GM18870 (cell line): ENCODE measurements around the gene CCDC146.

ENCODE experiments used
- ATAC-seq: cut with Tn5 transposase; IDR thresholded peaks from one replicate; pipeline ENCODE4 v1.9.1; 2021; ENCODE audit warnings: moderate library complexity; ENCODE audit not compliant: unreplicated experiment

Gene CCDC146

DNA sequence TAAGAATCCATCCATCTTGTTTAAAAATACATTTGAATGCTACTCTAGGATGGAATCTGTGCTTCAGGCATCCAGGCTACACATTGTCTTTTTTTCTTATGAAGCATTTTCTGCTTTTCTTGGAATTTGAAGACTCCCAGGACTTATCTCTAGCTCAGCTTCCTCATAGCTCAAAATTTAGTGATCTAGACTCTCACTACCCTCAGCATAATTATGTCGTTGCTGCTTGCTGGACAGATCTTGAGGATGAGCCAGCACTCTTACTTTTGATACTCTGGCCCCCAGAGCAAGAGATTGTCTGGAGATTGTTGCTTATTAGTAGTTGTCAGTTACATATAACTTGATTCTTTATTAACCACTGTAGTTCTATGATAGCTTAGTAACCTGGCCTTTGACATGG is 160.5 kb downstream of the CCDC146 start:
- ATAC-seq, result no peak

DNA sequence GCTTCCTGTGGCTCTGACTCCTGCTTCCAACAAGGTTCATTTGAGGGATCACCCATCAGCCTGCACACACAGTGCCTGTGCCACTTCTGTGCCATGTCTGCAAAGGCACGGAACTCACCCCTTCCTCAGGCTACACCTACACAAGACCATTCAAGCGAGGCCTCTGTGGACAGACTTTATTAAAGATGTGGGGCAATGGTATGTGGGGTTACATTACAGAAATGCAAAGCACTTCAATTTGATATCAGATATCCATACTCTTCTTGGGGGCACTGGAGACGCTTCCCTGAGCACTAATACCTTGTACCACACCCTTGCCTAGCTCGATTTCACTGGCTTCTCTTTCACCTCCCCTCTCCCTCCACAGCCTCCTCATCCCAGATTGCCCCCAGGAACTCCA is 161.6 kb downstream of the CCDC146 start:
- ATAC-seq, result no peak

DNA sequence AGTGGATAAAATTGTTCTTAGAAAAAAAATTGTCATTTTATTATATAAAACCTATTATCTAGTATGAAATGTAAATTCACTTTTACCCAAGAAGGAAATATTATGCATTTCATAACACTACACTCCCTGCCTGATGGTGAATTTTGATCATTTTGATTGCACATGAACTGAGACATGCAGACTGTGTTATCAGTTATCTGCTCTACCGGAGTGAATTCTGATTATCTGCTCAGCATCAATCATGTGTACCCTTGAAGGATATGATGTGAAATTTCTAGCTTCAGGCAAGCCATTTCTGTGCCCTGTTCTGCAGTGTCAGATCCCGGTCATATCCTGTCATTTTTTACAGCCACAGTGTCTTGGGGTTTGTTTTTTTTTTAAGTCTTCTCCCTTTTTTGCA is 162.2 kb downstream of the CCDC146 start:
- ATAC-seq, result no peak

DNA sequence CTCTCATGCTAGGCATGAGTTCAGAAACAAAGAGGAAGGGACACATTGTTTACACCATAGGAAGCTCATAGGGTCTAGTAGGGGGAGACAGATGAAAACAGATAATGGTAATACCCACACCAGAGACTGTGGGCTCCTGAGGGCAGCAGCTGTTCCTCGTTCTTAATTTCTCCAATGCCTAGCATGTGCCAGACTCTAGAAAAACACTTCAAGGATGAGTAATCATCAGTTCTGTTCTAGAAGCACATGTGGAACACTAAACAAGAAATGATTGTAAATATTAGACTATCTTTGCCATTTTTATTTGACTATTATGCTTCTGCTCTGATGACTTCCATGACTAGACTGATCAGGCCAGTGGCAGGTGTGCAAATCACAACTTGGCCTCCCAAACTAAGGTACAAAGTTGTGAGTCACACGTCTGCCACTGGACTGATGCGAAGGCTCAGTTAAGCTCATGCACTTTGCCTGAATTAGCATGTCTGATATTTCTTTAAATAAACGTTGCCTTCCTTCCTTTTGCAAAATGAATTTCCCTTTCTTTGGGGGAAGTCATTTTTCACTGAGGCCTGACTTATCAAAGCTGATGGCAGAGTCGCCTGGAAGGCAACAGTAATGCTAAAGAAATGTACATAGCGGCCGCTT is 166.4 kb downstream of the CCDC146 start:
- no peak for ATAC-seq

DNA sequence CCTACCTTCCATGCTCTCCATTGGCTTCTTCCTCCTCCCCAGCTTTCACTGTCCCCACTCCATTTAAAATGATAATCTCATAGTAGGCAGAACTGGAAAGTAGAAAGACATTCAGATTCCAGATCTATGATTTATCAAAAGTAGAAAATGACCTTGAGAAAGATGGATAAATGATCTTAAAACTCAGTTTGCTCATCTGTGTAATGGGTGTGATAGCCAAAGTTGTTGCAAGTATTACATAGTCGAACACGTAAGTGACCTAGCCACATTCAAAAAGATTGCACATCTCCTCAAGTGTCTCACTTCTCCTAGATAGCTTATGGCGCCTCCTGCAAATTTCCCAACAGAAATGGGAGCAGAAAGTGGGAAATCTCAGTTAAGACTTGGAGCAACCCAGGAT is 167.0 kb downstream of the CCDC146 start:
- no peak for ATAC-seq

DNA sequence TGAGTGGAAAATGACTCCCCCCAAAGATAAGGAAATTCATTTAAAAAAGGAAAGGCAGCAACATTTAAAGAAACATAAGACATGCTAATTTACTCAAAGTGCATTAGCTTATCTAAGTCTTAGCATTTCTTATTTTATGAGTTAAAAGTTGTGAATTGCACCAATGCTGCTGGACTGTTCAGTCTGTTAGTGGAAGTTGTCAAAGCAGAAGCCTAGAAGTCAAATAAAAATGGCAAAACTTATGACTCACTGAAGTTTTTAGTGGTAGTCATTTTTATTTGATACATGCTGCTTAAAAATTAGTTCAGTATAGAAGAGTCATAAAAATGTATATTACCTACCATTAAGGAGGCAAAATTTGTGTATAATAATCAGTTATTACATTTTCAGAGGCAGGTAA is 168.0 kb downstream of the CCDC146 start:
- ATAC-seq, result no peak

DNA sequence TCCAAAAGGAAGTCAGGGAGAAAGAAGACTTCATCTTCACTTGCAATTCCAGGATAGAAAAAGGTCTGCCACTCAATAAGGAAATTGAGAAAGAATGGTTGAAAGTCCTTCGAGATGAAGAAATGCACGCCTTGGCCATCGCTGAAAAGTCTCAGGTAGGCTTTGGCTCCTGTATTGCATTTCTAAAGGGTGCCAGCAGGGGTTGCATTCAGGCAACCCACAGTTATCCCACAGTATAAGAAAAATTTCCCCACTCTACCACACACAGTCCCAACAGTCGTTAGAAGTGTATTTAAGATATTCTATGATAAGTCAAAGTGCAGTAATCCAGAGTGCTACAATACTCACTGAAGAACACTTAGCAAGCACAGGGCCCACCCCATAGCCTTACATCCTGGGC is 170.6 kb downstream of the CCDC146 start:
- no peak for ATAC-seq

DNA sequence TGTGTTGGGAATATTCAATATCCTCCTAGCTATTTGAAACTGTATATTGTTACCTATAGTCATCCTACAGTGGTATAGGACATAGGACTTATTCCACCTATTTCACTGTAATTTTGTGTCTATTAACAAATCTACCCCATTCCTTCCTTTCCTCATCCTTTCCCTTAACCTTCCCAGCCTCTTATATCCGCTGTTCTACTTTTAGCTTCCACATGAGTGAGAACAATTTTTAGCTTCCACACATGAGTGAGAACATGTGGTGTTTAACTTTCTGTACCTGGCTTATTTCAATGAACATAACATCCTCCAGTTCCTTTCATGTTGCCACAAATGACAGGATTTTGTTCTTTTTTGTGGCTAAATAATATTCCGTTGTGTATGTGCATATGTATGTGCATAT is 173.1 kb downstream of the CCDC146 start:
- no peak for ATAC-seq

DNA sequence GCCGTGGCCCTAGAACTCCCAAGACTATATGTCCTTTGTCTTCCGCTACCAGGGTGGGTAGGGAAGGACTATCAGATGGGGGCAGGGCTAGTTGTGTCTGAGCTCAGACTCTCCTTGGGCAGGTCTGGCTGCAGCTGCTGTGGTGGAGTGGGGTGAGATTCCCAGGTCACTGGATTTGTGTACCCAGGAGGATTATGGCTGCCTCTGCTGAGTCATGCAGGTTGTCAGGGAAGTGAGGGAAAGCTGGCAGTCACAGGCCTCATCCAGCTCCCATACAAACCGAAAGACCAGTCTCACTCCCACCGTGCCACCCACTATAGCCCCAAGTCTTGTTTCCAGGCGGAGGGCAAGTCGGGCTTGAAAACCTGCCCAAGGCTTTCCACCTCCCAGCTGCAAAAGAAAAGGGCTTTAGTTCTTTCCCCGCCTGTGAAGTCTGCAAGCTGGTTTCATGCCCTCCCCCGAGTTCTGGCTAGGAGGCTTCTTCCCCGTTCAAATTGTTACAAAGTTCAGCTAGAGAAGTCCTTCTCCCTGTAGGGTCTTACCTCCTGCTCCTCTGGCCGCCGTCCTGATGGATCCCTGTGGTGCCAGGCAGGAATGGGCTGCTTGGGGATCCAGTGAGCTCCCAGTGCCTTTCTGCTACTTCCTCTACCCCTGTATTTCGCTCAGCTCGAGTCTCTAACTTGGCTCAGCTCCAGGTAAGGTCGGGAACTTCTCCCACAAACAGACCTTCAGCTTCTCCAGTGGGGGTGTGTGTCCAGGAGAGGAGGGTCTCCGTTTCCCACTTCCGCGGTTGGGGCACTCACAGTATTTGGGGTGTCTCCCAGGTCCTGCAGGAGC is 184.0 kb downstream of the CCDC146 start:
- ATAC-seq, result no peak

DNA sequence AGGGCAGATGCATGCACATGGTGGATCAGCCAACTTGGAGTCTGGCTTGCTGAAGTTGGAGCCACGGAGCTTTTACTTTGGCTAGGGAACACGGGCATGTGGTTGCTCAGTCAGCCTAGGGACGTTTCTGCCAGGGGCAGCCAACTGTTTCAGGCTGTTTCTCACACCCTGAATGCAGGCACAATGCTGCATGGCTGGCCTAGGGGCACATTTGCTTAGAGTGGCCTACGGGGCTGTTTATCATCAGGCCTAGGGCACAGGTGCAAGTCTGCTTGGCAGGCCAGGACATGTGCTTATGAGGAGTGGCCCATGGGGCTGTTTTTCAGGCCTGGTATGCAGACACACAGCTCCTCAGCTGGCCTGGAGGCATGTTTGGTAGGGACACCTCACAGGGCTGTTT is 186.4 kb downstream of the CCDC146 start:
- ATAC-seq, result no peak

DNA sequence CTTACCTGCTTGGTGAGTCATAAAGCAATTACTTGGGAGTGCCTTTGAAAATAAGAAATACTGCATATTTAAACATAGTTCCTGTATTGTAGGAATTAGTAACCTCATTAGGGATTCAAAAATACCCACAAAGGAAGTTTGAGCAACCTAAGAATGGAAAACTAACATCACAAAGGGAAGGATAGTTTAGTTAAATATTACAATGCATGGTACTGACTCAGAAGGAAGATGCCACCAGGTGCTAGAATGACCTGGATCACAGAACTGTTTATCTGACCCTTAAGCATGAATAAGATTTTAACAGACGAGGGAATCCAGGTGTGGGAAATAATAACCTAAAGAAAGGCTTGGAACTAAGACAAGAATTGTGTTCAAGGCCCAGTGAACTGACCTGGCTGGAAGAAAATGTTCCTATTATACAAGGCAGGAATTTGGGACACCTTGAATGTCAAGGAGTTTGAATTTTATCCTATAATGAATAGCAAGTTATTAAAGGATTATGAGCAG is 187.4 kb downstream of the CCDC146 start:
- ATAC-seq, result no peak

DNA sequence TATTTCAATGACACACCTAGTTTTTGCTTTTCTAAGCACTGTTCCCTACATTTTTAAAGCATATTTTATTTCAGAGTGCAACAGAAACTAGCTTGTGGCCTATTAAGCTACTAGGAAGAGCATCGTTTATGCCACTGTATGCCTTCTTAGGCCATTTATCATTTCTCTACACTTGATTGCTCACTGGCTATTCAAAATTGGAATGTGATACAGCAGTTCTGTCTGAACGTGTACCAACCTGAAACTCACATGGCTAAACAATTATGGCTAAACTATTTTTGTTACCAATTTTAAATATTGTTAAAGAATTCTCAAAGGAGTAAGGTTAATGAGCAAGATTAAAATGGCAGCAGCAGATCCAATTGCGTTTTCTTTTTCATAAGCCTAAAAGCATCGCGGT is 188.6 kb downstream of the CCDC146 start:
- ATAC-seq, result no peak

DNA sequence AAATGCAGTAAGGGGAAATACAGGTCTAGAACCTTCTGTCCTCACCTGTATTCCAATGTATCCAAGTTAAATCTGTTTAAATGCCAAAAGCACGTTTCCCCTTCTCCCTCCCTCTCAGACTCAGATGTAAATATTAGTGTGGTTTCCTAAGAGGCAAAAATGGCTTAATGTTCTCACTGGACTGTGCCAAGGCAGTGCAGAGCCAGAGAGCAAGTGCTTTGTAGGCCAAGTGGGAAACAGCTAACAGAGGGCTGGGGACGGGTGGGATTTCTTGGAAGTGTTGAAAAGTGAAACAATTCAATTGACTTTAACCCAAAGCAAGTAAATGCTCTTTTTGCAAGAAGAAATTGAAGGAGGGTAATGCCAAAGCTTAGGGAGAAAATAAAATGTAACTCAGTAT is 190.7 kb downstream of the CCDC146 start:
- no peak for ATAC-seq

DNA sequence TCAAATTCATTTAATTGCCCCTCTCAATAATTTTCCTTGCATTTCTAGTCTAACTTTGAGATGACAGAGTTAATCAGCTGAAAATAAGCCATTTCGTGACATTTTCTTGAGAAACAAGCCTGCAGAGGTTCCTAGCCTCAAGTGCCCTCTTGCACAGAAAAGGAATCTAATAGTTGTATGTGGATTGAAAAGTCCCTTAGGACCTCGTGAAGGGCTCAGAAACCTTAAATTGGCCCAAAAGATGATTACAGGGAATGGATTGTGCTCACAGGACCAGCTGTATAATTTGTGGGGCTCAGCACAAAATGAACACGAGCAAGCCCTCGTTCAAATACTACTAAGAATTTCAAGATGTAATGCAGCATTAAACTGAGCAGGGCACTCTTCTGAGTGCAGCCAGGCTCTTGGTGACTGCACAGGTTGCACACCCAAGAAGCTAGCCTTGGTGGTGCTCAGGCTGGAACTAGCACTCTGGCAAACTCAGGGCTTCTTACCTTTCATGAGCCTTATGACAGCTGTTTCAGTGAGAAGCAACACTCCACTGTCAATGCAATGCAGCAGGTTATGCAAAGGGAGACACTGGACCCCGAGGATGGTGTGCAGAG is 191.6 kb downstream of the CCDC146 start:
- ATAC-seq, result no peak

DNA sequence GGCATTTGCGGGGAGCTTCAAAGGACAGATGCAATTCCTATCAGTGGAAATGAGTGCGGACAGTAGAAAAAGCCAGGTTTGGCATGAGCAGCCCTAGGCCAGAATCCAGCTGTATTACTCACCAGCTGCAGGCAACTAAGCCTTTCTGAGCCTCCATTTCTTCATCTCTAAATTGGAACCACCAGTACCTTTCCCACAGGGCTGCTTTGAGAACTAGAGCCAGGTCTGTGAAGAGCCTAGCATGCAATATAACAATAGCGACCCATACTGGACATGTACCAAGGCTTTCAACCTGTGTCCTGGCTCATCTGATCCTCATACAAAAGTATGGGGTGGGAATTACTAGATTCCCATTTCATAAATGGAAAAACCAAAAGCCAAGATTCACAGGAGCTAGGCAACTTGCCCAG is 192.8 kb downstream of the CCDC146 start:
- no peak for ATAC-seq

DNA sequence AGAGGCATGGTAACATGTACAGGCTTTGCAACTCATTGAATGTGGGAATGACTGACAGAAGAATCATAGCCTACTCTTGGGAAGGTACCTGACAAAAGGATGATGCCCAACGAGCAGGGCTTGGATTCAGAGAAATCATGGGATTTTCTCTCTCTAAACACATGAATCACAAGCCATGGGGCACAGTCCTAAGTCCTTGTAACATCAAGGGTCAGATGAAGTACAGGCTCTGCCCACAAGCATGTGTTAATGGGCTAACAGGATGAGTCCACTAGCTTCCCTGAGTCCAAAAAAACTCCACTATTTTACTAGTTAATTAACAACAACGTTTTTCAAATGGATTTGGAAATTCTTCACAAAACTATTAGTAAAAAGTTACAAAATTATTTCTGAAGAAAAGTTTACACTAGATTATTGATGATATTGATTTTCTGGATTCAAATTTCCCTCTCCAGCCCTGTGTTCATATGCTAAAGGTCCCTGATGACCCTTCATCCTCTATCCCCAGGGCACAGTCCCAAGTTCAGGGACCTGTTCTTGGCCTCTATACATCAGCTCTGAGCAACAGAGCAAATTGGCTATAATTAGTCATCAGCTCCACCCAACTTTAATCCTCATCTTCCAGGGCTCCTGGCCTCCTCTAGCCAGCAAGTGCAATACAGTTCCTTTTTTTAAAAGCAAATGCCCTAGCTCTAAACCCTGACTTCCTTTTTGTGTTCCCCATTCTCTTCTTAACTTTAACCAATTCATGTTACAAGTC is 194.0 kb downstream of the CCDC146 start:
- ATAC-seq, result no peak

DNA sequence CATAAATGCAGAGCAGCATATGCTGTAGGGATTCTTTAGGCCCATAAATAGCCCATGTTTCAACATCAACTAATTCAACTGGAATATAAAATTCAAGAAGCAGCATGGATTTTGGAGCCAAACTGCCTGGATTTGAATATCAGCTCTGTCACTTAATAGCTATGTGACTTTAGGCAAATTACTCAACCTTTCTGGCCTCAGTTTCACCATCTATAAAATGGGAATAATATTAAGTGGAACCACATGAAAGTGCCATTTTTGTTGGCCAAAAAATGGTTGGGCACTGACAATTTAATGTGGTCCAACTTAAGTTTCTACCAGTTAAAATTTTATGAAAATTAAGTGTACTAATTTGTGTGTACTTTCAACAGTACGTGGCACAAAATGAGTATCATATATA is 195.6 kb downstream of the CCDC146 start:
- ATAC-seq, result no peak

DNA sequence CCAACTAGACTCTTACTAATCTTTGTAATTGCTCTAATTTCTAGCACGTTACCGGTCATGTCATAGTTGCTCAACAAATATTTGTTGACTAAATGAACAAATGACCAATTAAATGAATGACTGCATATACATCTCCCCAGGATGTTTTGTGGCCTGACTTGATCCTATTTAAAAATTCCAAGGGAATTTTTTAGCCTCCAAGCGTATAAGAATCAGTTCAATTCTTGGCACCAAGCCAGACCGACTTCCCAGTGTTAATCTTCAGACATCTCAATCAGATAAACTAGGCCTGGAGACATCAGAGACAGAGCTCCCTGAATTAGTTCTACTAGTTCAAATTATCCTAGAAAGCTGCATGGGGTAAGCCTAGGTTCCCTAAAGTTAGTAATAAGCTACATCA is 197.7 kb downstream of the CCDC146 start:
- ATAC-seq, result no peak

DNA sequence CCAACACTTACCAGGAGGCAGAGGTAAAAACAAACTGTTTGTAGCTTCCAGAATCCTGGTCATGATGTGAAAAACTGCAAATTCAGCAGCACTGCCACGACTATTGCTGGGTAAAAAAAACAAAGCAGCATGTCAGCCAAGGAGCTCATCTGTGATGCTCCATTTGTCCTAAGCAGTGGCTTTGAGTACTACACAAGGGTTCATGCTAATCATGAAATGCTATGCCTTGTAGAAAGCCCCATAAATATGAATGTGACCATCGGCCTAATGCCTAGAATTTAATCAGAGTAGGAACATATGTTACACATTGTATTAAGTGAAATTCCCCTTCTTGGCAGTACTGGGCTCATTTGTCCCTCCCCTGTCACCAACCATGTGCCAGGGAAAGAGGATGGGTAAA is 198.3 kb downstream of the CCDC146 start:
- no peak for ATAC-seq

DNA sequence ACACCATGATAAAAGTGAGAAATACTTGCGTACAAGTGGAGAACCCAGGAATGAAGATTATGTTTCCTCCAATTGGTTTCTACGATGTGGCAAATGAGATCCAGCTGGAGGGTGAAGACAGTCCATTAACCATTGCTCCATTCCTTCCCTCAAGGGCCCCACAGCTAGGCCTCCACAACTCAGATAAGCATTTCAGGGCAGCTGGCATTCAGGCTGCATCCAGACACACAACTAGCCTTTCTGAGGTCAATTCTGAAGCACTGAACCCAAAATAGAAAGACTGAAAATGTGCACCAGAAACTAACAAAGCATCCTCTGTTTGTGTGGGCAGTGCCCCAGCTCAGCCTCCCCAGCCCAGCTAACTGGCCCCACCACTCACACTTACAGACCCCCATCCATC is 198.9 kb downstream of the CCDC146 start:
- no peak for ATAC-seq

DNA sequence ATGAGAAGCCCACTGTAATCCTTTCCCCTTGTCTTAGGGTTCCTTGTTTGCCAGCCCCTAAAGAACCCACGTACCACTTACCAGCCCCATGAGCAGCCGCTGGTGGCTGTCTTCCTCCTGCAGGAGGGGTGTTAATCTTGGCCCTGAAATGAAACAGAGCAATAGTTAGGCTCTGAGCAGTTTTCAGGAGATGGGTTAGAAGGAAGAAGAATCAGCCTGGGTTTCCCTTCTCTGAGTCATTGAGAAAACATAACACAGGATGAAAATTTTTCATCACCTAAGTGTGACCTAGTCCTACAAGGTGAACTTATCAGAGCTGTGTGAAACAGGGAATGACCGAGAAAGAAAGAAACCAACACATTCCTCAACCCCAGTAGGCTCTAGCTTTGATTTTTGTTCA is 203.7 kb downstream of the CCDC146 start:
- no peak for ATAC-seq
